ENCODE data around the gene CDH23.

Gene CDH23

GRCh38 chr10:71584902-71585563 is 188.3 kb downstream of the CDH23 start:
- ATAC-seq = no peak
- TF ChIP-seq TSHZ2 (CRISPR knock-in tag; IDR thresholded peaks at IDR 0.05) = no peak
- no peak for TF ChIP-seq PATZ1 (CRISPR knock-in tag; IDR thresholded peaks at IDR 0.05; ENCODE audit: borderline replicate concordance)
- TF ChIP-seq PPARA (CRISPR knock-in tag; IDR thresholded peaks at IDR 0.05; ENCODE audit: borderline replicate concordance) = no peak
- TF ChIP-seq ZFP30 (CRISPR knock-in tag; IDR thresholded peaks at IDR 0.05) = no peak
- TF ChIP-seq CSRNP3 (CRISPR knock-in tag; IDR thresholded peaks at IDR 0.05) = no peak
- TF ChIP-seq ZNF8 (CRISPR knock-in tag; IDR thresholded peaks at IDR 0.05) = no peak
- no peak for TF ChIP-seq OSR1 (CRISPR knock-in tag; IDR thresholded peaks at IDR 0.05)
- TF ChIP-seq RARB (CRISPR knock-in tag; IDR thresholded peaks at IDR 0.05) = no peak
- TF ChIP-seq ZFP3 (CRISPR knock-in tag; IDR thresholded peaks at IDR 0.05) = no peak
- TF ChIP-seq TOX (CRISPR knock-in tag; IDR thresholded peaks at IDR 0.05; ENCODE audit: borderline replicate concordance) = no peak
- no peak for TF ChIP-seq CREB5 (CRISPR knock-in tag; IDR thresholded peaks at IDR 0.05; ENCODE audit: low read depth)
- no peak for TF ChIP-seq GLIS3 (CRISPR knock-in tag; IDR thresholded peaks at IDR 0.05)
- no peak for TF ChIP-seq ZC3H10 (CRISPR knock-in tag; IDR thresholded peaks at IDR 0.05)
- no peak for TF ChIP-seq TCF4 (CRISPR knock-in tag; IDR thresholded peaks at IDR 0.05; ENCODE audit: borderline replicate concordance)

GRCh38 chr10:71585564-71586290 is 189.0 kb downstream of the CDH23 start:
- no peak for TF ChIP-seq ARNTL (CRISPR knock-in tag; IDR thresholded peaks at IDR 0.05; ENCODE audit: borderline replicate concordance, low read depth)
- no peak for TF ChIP-seq ZC3H10 (CRISPR knock-in tag; IDR thresholded peaks at IDR 0.05)
- TF ChIP-seq PATZ1 (CRISPR knock-in tag; IDR thresholded peaks at IDR 0.05; ENCODE audit: borderline replicate concordance) = no peak
- no peak for TF ChIP-seq ESRRG (CRISPR knock-in tag; IDR thresholded peaks at IDR 0.05)
- TF ChIP-seq BACH2 (CRISPR knock-in tag; IDR thresholded peaks at IDR 0.05; ENCODE audit: borderline replicate concordance) = no peak
- no peak for TF ChIP-seq RARB (CRISPR knock-in tag; IDR thresholded peaks at IDR 0.05)
- TF ChIP-seq ZNF565 (CRISPR knock-in tag; conservative IDR thresholded peaks at IDR 0.05; ENCODE audit: low read depth) = no peak
- no peak for TF ChIP-seq ISL1 (CRISPR knock-in tag; IDR thresholded peaks at IDR 0.05)
- no peak for TF ChIP-seq TCF4 (CRISPR knock-in tag; IDR thresholded peaks at IDR 0.05; ENCODE audit: borderline replicate concordance)
- no peak for TF ChIP-seq SNAI2 (CRISPR knock-in tag; IDR thresholded peaks at IDR 0.05)
- no peak for TF ChIP-seq CSRNP3 (CRISPR knock-in tag; IDR thresholded peaks at IDR 0.05)
- no peak for TF ChIP-seq ZFP30 (CRISPR knock-in tag; IDR thresholded peaks at IDR 0.05)
- TF ChIP-seq TSHZ2 (CRISPR knock-in tag; IDR thresholded peaks at IDR 0.05) = no peak
- no peak for TF ChIP-seq OSR1 (CRISPR knock-in tag; IDR thresholded peaks at IDR 0.05)
- TF ChIP-seq POU6F1 (CRISPR knock-in tag; IDR thresholded peaks at IDR 0.05; ENCODE audit: borderline replicate concordance, low read depth) = no peak
- ATAC-seq = no peak
